ENCODE results near the gene PRKG1. TPM values are rescaled to one million over a fixed set of nuclear protein-coding genes. Genes with fewer than 3 reads are reported as not detected.

Gene PRKG1
- total and polyA plus RNA-seq, 4 donors: 0.46 to 5.1 (median 1.5) TPM

DNA sequence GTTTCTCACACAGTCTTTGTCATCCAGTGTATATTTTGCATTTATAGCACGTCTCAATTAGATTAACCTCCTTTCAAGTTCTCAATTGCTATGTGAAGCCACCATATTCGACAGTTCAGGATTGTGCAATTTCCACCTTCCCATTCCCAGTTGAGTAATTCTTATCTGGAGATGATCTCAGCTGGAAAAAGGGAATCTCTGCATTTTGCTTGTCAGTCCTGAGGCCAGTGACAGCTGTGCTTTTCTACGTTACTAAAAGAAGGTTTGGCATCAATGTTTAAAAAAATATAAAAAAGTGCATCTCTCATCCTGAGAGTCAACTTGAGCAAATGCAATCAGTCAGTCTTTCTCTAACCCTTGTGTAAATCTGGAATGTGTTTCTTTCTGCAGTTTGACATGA, 247.7 kb downstream of the PRKG1 start:
- Histone ChIP-seq H3K9ac (ENCODE audit: low read depth in 1 of 2, low read length in 2 of 2) (no peak overlapping the region), H3K36me3 (ENCODE audit: control insufficient read depth in 4 of 4, insufficient read depth in 3 of 4, low read depth in 1 of 4, low read length in 3 of 4) (no peaks in the 10 kb centered on the region), H3K4me3 (ENCODE audit: low read depth in 1 of 3, low read length in 3 of 3) (no peak overlapping the region), H3K9me3 (ENCODE audit: control insufficient read depth in 4 of 4, low read length in 3 of 4) (no peaks in the 10 kb centered on the region), H3K27me3 (ENCODE audit: control insufficient read depth in 4 of 4, insufficient read depth in 4 of 4, low read length in 3 of 4) (no peaks in the 10 kb centered on the region), H3K27ac (ENCODE audit: low read depth in 1 of 2, low read length in 2 of 2) (no peak overlapping the region), H3K4me1 (ENCODE audit: control insufficient read depth in 4 of 4, insufficient read depth in 4 of 4, low read length in 3 of 4) (no peaks in the 10 kb centered on the region)
- WGBS: 28% methylated on average over 3 of the region's 3 CpGs
- TF ChIP-seq, protein P1, sequence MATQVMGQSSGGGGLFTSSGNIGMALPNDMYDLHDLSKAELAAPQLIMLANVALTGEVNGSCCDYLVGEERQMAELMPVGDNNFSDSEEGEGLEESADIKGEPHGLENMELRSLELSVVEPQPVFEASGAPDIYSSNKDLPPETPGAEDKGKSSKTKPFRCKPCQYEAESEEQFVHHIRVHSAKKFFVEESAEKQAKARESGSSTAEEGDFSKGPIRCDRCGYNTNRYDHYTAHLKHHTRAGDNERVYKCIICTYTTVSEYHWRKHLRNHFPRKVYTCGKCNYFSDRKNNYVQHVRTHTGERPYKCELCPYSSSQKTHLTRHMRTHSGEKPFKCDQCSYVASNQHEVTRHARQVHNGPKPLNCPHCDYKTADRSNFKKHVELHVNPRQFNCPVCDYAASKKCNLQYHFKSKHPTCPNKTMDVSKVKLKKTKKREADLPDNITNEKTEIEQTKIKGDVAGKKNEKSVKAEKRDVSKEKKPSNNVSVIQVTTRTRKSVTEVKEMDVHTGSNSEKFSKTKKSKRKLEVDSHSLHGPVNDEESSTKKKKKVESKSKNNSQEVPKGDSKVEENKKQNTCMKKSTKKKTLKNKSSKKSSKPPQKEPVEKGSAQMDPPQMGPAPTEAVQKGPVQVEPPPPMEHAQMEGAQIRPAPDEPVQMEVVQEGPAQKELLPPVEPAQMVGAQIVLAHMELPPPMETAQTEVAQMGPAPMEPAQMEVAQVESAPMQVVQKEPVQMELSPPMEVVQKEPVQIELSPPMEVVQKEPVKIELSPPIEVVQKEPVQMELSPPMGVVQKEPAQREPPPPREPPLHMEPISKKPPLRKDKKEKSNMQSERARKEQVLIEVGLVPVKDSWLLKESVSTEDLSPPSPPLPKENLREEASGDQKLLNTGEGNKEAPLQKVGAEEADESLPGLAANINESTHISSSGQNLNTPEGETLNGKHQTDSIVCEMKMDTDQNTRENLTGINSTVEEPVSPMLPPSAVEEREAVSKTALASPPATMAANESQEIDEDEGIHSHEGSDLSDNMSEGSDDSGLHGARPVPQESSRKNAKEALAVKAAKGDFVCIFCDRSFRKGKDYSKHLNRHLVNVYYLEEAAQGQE (IDR thresholded peaks at IDR 0.05): no peak
- TF ChIP-seq, protein P2, sequence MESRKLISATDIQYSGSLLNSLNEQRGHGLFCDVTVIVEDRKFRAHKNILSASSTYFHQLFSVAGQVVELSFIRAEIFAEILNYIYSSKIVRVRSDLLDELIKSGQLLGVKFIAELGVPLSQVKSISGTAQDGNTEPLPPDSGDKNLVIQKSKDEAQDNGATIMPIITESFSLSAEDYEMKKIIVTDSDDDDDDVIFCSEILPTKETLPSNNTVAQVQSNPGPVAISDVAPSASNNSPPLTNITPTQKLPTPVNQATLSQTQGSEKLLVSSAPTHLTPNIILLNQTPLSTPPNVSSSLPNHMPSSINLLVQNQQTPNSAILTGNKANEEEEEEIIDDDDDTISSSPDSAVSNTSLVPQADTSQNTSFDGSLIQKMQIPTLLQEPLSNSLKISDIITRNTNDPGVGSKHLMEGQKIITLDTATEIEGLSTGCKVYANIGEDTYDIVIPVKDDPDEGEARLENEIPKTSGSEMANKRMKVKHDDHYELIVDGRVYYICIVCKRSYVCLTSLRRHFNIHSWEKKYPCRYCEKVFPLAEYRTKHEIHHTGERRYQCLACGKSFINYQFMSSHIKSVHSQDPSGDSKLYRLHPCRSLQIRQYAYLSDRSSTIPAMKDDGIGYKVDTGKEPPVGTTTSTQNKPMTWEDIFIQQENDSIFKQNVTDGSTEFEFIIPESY (IDR thresholded peaks at IDR 0.05): no peak
- TF ChIP-seq HNF4G (IDR thresholded peaks at IDR 0.05) (no peak), TAF1 (conservative IDR thresholded peaks at IDR 0.05) (no peak), HNF4A (conservative IDR thresholded peaks at IDR 0.05) (no peak), ATF3 (IDR thresholded peaks at IDR 0.05) (no peak), JUND (IDR thresholded peaks at IDR 0.05) (no peak), RAD21 (IDR thresholded peaks at IDR 0.05) (no peak), NR2F2 (IDR thresholded peaks at IDR 0.05) (no peak), FOXA1 (IDR thresholded peaks at IDR 0.05) (no peak), YY1 (IDR thresholded peaks at IDR 0.05) (no peak), FOXA2 (IDR thresholded peaks at IDR 0.05) (no peak)
- TF ChIP-seq, protein P3, sequence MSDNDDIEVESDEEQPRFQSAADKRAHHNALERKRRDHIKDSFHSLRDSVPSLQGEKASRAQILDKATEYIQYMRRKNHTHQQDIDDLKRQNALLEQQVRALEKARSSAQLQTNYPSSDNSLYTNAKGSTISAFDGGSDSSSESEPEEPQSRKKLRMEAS (IDR thresholded peaks at IDR 0.05): no peak
- TF ChIP-seq, protein P4, sequence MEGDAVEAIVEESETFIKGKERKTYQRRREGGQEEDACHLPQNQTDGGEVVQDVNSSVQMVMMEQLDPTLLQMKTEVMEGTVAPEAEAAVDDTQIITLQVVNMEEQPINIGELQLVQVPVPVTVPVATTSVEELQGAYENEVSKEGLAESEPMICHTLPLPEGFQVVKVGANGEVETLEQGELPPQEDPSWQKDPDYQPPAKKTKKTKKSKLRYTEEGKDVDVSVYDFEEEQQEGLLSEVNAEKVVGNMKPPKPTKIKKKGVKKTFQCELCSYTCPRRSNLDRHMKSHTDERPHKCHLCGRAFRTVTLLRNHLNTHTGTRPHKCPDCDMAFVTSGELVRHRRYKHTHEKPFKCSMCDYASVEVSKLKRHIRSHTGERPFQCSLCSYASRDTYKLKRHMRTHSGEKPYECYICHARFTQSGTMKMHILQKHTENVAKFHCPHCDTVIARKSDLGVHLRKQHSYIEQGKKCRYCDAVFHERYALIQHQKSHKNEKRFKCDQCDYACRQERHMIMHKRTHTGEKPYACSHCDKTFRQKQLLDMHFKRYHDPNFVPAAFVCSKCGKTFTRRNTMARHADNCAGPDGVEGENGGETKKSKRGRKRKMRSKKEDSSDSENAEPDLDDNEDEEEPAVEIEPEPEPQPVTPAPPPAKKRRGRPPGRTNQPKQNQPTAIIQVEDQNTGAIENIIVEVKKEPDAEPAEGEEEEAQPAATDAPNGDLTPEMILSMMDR (IDR thresholded peaks at IDR 0.05; ENCODE audit: low read depth, low read length, missing input control): no peak
- DNase-seq (ENCODE audit: low spot score): no peak

DNA sequence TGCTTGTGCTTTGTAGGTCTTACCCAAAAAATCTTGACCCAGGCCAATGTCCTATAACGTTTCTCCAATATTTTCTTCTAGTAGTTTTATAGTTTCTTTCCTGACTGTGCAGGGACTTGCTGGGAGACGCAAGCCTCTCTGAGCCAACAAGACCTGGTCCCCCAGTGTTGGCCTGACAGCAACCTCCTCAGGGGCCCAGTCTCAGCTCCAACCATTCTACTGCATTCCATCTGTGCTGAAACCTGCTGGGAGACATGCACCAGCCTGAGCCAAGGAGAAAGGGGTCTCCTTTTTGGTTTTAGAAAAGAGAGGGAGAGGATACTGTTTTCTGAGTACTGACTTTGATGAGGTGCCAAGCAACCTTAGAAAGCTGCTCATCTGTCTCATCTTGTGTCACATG, 251.4 kb downstream of the PRKG1 start:
- no peaks in the 10 kb centered on the region for H3K27me3 ChIP-seq (ENCODE audit: control insufficient read depth in 4 of 4, insufficient read depth in 4 of 4, low read length in 3 of 4)
- WGBS: 71% methylated on average over 2 of the region's 2 CpGs
- no peaks in the 10 kb centered on the region for H3K36me3 ChIP-seq (ENCODE audit: control insufficient read depth in 4 of 4, insufficient read depth in 3 of 4, low read depth in 1 of 4, low read length in 3 of 4)
- no peak for DNase-seq (ENCODE audit: low spot score)
- H3K27ac ChIP-seq (ENCODE audit: low read depth in 1 of 2, low read length in 2 of 2): no peak overlapping the region
- no peak overlapping the region for H3K4me3 ChIP-seq (ENCODE audit: low read depth in 1 of 3, low read length in 3 of 3)
- no peaks in the 10 kb centered on the region for H3K4me1 ChIP-seq (ENCODE audit: control insufficient read depth in 4 of 4, insufficient read depth in 4 of 4, low read length in 3 of 4)
- no peaks in the 10 kb centered on the region for H3K9me3 ChIP-seq (ENCODE audit: control insufficient read depth in 4 of 4, low read length in 3 of 4)
- H3K9ac ChIP-seq (ENCODE audit: low read depth in 1 of 2, low read length in 2 of 2): no peak overlapping the region
- TF ChIP-seq HNF4G (IDR thresholded peaks at IDR 0.05): no peak
- TF ChIP-seq TAF1 (conservative IDR thresholded peaks at IDR 0.05): no peak
- TF ChIP-seq, protein P1 (IDR thresholded peaks at IDR 0.05): no peak
- no peak for TF ChIP-seq EGR1 (IDR thresholded peaks at IDR 0.05; ENCODE audit: low read depth in 2 of 2)
- TF ChIP-seq HNF4A (conservative IDR thresholded peaks at IDR 0.05): no peak
- TF ChIP-seq GABPA (IDR thresholded peaks at IDR 0.05 in 1 of 2, conservative IDR thresholded peaks at IDR 0.05 in 1 of 2): no peak
- no peak for TF ChIP-seq NR2F2 (IDR thresholded peaks at IDR 0.05)
- TF ChIP-seq YY1 (IDR thresholded peaks at IDR 0.05): no peak
- no peak for TF ChIP-seq RXRA (IDR thresholded peaks at IDR 0.05)
